ENCODE measurements around the gene EPN3. TPM values are rescaled to one million over a fixed set of nuclear protein-coding genes. Genes with fewer than 3 reads are reported as not detected.
A peak's percentile ranks its signal among the peaks of the same experiment; 100 is the strongest.

EPN3 gene
- total RNA-seq, 1 donor from 2014 or later = 21.9 TPM

DNA sequence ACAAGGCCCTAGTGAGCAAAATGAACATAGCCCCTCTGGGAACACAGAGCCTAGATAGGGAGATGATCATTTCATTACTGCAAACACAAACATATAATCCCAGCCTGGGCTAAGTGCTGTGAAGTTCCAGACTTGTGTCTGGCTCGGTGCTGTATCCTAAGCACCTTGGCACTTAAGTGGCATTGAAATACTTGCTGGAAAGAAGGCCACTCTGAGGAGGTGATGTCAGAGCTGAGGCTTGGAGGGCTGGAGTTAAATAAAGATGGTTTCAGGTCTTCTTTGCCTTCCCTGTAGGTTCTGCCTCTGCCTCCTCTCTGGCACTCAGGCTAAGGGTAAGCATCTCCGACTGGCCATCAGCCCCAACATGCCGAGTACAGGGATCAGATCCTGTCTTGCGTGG is 25.6 kb downstream of the EPN3 start:
- intact Hi-C loops (cut with DNase I) = no loop called here
- no peak for DNase-seq (ENCODE audit: extremely low spot score in 2 of 2)
- no peaks in the 10 kb centered on the region for H3K36me3 ChIP-seq
- TF ChIP-seq POLR2A (IDR thresholded peaks at IDR 0.05) (no peak), POLR2AphosphoS5 (IDR thresholded peaks at IDR 0.05; ENCODE audit: insufficient read depth in 1 of 2, low read depth in 1 of 2) (no peak)
- TF ChIP-seq, protein P1, sequence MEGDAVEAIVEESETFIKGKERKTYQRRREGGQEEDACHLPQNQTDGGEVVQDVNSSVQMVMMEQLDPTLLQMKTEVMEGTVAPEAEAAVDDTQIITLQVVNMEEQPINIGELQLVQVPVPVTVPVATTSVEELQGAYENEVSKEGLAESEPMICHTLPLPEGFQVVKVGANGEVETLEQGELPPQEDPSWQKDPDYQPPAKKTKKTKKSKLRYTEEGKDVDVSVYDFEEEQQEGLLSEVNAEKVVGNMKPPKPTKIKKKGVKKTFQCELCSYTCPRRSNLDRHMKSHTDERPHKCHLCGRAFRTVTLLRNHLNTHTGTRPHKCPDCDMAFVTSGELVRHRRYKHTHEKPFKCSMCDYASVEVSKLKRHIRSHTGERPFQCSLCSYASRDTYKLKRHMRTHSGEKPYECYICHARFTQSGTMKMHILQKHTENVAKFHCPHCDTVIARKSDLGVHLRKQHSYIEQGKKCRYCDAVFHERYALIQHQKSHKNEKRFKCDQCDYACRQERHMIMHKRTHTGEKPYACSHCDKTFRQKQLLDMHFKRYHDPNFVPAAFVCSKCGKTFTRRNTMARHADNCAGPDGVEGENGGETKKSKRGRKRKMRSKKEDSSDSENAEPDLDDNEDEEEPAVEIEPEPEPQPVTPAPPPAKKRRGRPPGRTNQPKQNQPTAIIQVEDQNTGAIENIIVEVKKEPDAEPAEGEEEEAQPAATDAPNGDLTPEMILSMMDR (IDR thresholded peaks at IDR 0.05) = no peak
- no peaks in the 10 kb centered on the region for H3K9me3 ChIP-seq
- peak overlapping the region; percentile 92 for H3K27ac ChIP-seq
- no peak overlapping the region for H3K4me3 ChIP-seq
- peaks cover 51% of the 10 kb centered on the region for H3K4me1 ChIP-seq
- no peaks in the 10 kb centered on the region for H3K27me3 ChIP-seq

DNA sequence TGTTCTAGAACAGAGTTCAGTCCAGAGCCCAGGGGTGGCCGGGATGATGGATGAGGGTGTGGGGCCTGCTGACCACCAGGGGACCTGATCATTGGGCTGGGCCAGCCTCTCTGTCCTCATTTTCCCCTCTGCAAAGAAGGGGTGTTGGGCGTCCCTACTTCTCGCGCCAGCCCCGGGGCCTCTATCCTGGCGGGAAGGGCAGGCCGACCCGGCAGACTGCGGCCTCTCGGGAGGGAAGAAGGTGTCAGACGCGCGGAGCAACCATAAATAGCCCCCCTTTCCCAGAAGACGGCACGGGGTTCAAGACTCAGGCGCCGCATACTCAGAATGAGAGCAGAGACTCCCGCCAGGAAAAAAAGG is 26.0 kb downstream of the EPN3 start:
- Histone ChIP-seq H3K4me1 (peaks cover 56% of the 10 kb centered on the region), H3K27me3 (no peaks in the 10 kb centered on the region), H3K9me3 (no peaks in the 10 kb centered on the region), H3K36me3 (no peaks in the 10 kb centered on the region), H3K27ac (peak overlapping the region; percentile 92), H3K4me3 (peak overlapping the region; percentile 55 to 79)
- TF ChIP-seq POLR2AphosphoS5 (IDR thresholded peaks at IDR 0.05; ENCODE audit: insufficient read depth in 1 of 2, low read depth in 1 of 2) = no peak
- no peak for TF ChIP-seq POLR2A (IDR thresholded peaks at IDR 0.05)
- TF ChIP-seq, protein P1 (IDR thresholded peaks at IDR 0.05) = no peak
- no peak for DNase-seq (ENCODE audit: extremely low spot score in 2 of 2)
- intact Hi-C loops (cut with DNase I) = no loop called here

GRCh38 chr17:50558941-50559614 is 26.5 kb downstream of the EPN3 start:
- no peaks in the 10 kb centered on the region for H3K9me3 ChIP-seq
- no peaks in the 10 kb centered on the region for H3K27me3 ChIP-seq
- intact Hi-C loops (cut with DNase I) = no loop called here
- H3K27ac ChIP-seq = peak overlapping the region; percentile 92
- TF ChIP-seq POLR2AphosphoS5 (IDR thresholded peaks at IDR 0.05; ENCODE audit: insufficient read depth in 1 of 2, low read depth in 1 of 2) (no peak), POLR2A (IDR thresholded peaks at IDR 0.05) (no peak)
- TF ChIP-seq, protein P1 (IDR thresholded peaks at IDR 0.05) = no peak
- peak overlapping the region; percentile 55 to 79 for H3K4me3 ChIP-seq
- no peak for DNase-seq (ENCODE audit: extremely low spot score in 2 of 2)
- H3K4me1 ChIP-seq = peaks cover 60% of the 10 kb centered on the region
- no peaks in the 10 kb centered on the region for H3K36me3 ChIP-seq

DNA sequence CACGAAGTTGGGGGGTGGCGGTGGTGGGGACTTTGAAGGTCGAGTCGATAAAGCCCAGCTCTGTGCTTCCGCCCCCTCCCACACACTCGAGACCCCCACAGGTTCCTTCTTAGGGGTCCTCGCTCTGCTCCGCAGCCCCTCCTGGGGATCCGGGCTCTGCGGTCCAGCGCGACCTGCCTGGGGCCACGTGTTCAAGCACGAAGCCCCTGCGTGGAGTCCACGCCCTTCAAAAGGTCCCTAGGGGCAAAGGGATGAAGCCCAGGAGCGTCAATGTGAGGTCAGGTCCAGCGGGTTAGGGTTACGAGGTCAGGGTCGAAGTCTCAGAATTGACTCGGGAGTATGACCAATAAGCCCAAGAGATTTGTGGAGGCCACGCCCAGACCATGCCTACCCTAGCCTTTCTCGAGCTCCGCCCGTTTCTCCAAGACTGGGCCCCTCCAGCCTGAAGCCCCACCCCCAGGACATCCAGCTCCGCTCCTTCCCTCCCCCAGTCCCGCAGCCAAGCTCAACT is 27.2 kb downstream of the EPN3 start:
- no peak for DNase-seq (ENCODE audit: extremely low spot score in 2 of 2)
- intact Hi-C loops (cut with DNase I) = no loop called here
- Histone ChIP-seq H3K36me3 (no peaks in the 10 kb centered on the region), H3K4me1 (peaks cover 63% of the 10 kb centered on the region), H3K27ac (peak overlapping the region; percentile 92), H3K27me3 (no peaks in the 10 kb centered on the region), H3K9me3 (no peaks in the 10 kb centered on the region), H3K4me3 (peak overlapping the region; percentile 55 to 79)
- peak in 1 of 2 donors; percentile 39 for TF ChIP-seq POLR2AphosphoS5 (IDR thresholded peaks at IDR 0.05; ENCODE audit: insufficient read depth in 1 of 2, low read depth in 1 of 2)
- TF ChIP-seq POLR2A (IDR thresholded peaks at IDR 0.05) = no peak

- intact Hi-C loops (cut with DNase I) = no loop called here
- H3K27ac ChIP-seq = peak within 1 kb of the TSS; percentile 92
- H3K9me3 ChIP-seq = no peaks in the 10 kb centered on the region
- no peaks in the 10 kb centered on the region for H3K36me3 ChIP-seq
- H3K4me1 ChIP-seq = peaks cover 69% of the 10 kb centered on the region
- DNase-seq (ENCODE audit: extremely low spot score in 2 of 2) = peak in 1 of 2 donors; percentile 96
- H3K4me3 ChIP-seq = peak within 1 kb of the TSS; percentile 55 to 79
- TF ChIP-seq, protein P1 (IDR thresholded peaks at IDR 0.05) = no peak
- TF ChIP-seq POLR2AphosphoS5 (IDR thresholded peaks at IDR 0.05; ENCODE audit: insufficient read depth in 1 of 2, low read depth in 1 of 2) = peak in 1 of 2 donors; percentile 68
- TF ChIP-seq POLR2A (IDR thresholded peaks at IDR 0.05) = peak in 1 of 2 donors; percentile 83
- H3K27me3 ChIP-seq = no peaks in the 10 kb centered on the region
Measured at GRCh38 chr17:50560185-50560824, 27.8 kb downstream of the EPN3 start, which contains the start of gene CACNA1G. Gene CACNA1G, plus strand, starts transcription at chr17:50560715. Its CDS starts 745 bp downstream, at chr17:50561460.
